ENCODE data around the gene PRDM16. TPM values are rescaled to one million over a fixed set of nuclear protein-coding genes. Genes with fewer than 3 reads are reported as not detected.

PRDM16 gene
- total and polyA plus RNA-seq, 8 donors, result 9.6 to 18.0 (median 14.7) TPM

GRCh38 chr1:3428899-3429298, 359.9 kb downstream of the PRDM16 start:
- Histone ChIP-seq H3K4me1 (no peaks in the 10 kb centered on the region), H3K27ac (no peak overlapping the region), H3K9me3 (no peaks in the 10 kb centered on the region), H3K27me3 (peaks cover 0 to 47% of the 10 kb centered on the region in 2 donors), H3K4me3 (no peak overlapping the region), H3K36me3 (no peaks in the 10 kb centered on the region)
- DNase-seq (no peak), ATAC-seq (no peak)
- TF ChIP-seq CTCF (IDR thresholded peaks at IDR 0.05), result no peak
- intact Hi-C loops (cut with DNase I), result loop anchor here in 1 of 2 donors (10.0 kb wide), 1 partner anchor 1014 kb away; the partner anchor contains the start of gene PEX10

- peaks cover 0 to 43% of the 10 kb centered on the region in 2 donors for H3K27me3 ChIP-seq
- no peak for TF ChIP-seq CTCF (IDR thresholded peaks at IDR 0.05)
- ATAC-seq (no peak), DNase-seq (peak in 1 of 4 donors; percentile 60)
- H3K4me1 ChIP-seq, result no peaks in the 10 kb centered on the region
- no peaks in the 10 kb centered on the region for H3K36me3 ChIP-seq
- no peak overlapping the region for H3K27ac ChIP-seq
- intact Hi-C loops (cut with DNase I), result loop anchor here in 1 of 2 donors (10.0 kb wide), 1 partner anchor 1015 kb away; the partner anchor contains the start of gene PEX10
- H3K4me3 ChIP-seq, result no peak overlapping the region
- no peaks in the 10 kb centered on the region for H3K9me3 ChIP-seq
These were observed 360.3 kb downstream of the PRDM16 start for GRCh38 chr1:3429320-3429719.

- H3K4me1 ChIP-seq, result no peaks in the 10 kb centered on the region
- intact Hi-C loops (cut with DNase I), result loop anchor here in 1 of 2 donors (10.0 kb wide), 1 partner anchor 1015 kb away; the partner anchor contains the start of gene PEX10
- no peak overlapping the region for H3K27ac ChIP-seq
- no peaks in the 10 kb centered on the region for H3K9me3 ChIP-seq
- ATAC-seq (no peak), DNase-seq (peak in 1 of 4 donors; percentile 72)
- TF ChIP-seq CTCF (IDR thresholded peaks at IDR 0.05), result no peak
- H3K36me3 ChIP-seq, result no peaks in the 10 kb centered on the region
- H3K27me3 ChIP-seq, result peaks cover 0 to 39% of the 10 kb centered on the region in 2 donors
- no peak overlapping the region for H3K4me3 ChIP-seq
These were observed 360.8 kb downstream of the PRDM16 start for GRCh38 chr1:3429766-3430165.

- no peak overlapping the region for H3K4me3 ChIP-seq
- no peaks in the 10 kb centered on the region for H3K9me3 ChIP-seq
- H3K27me3 ChIP-seq, result peaks cover 0 to 33% of the 10 kb centered on the region in 2 donors
- intact Hi-C loops (cut with DNase I), result no loop called here
- no peaks in the 10 kb centered on the region for H3K36me3 ChIP-seq
- H3K27ac ChIP-seq, result no peak overlapping the region
- ATAC-seq, result no peak
- H3K4me1 ChIP-seq, result no peaks in the 10 kb centered on the region
- peak in 1 of 4 donors; percentile 72 for DNase-seq
- no peak for TF ChIP-seq CTCF (IDR thresholded peaks at IDR 0.05)
These were observed 361.4 kb downstream of the PRDM16 start for GRCh38 chr1:3430406-3430805.

- H3K4me1 ChIP-seq, result no peaks in the 10 kb centered on the region
- no peak for TF ChIP-seq CTCF (IDR thresholded peaks at IDR 0.05)
- DNase-seq (peak in 1 of 4 donors; percentile 43), ATAC-seq (no peak)
- H3K36me3 ChIP-seq, result no peaks in the 10 kb centered on the region
- no peak overlapping the region for H3K4me3 ChIP-seq
- intact Hi-C loops (cut with DNase I), result no loop called here
- no peak overlapping the region for H3K27ac ChIP-seq
- H3K9me3 ChIP-seq, result no peaks in the 10 kb centered on the region
- peaks cover 0 to 29% of the 10 kb centered on the region in 2 donors for H3K27me3 ChIP-seq
These were observed 361.8 kb downstream of the PRDM16 start for GRCh38 chr1:3430820-3431219.

Measured in left lung (tissue), 10 donors.